SK-N-SH treated with all-trans-retinoic acid at 6 μM for 48 hours (cell line): ENCODE results near the gene TMEM244.

ENCODE experiments used
- ARNTL ChIP-seq: fragments of 450-650 bp; formaldehyde crosslinking; IDR thresholded peaks from 2 replicates; pipeline ENCODE4 v1.5.0; 2020; ENCODE audit warnings: low read depth, mild to moderate bottlenecking, moderate library complexity, borderline replicate concordance
- BACH2 ChIP-seq: fragments of 250-450 bp; sonication (Bioruptor Pico); IDR thresholded peaks from 2 replicates; pipeline ENCODE4 v1.9.0; 2021; ENCODE audit warnings: mild to moderate bottlenecking, borderline replicate concordance
- CSDC2 ChIP-seq: fragments of 250-450 bp; sonication (Bioruptor Pico); IDR thresholded peaks from 2 replicates; pipeline ENCODE4 v1.5.0; 2020; ENCODE audit warnings: mild to moderate bottlenecking, moderate library complexity
- CSRNP3 ChIP-seq: fragments of 250-450 bp; sonication (Bioruptor Pico); IDR thresholded peaks from 2 replicates; pipeline ENCODE4 v1.5.1; 2021; ENCODE audit warnings: mild to moderate bottlenecking, moderate library complexity
- GLIS3 ChIP-seq: fragments of 250-450 bp; sonication (Bioruptor Pico); IDR thresholded peaks from 2 replicates; pipeline ENCODE4 v1.5.0; 2020; ENCODE audit warnings: mild to moderate bottlenecking, moderate library complexity
- ISL1 ChIP-seq: fragments of 250-450 bp; sonication (Bioruptor Pico); IDR thresholded peaks from 2 replicates; pipeline ENCODE4 v2.1.2; 2022; ENCODE audit warnings: mild to moderate bottlenecking, moderate library complexity
- OSR1 ChIP-seq: fragments of 250-450 bp; sonication (Bioruptor Pico); IDR thresholded peaks from 2 replicates; pipeline ENCODE4 v1.8.0; 2022; ENCODE audit warnings: moderate library complexity, mild to moderate bottlenecking, inconsistent platforms
- PATZ1 ChIP-seq: fragments of 250-450 bp; sonication (Bioruptor Pico); IDR thresholded peaks from 2 replicates; pipeline ENCODE4 v1.8.0; 2020; ENCODE audit warnings: mild to moderate bottlenecking, moderate library complexity, borderline replicate concordance
- RARB ChIP-seq: fragments of 250-450 bp; sonication (Bioruptor Pico); IDR thresholded peaks from 2 replicates; pipeline ENCODE4 v1.8.0; 2021; ENCODE audit warnings: mild to moderate bottlenecking, moderate library complexity
- ZNF70 ChIP-seq: fragments of 450-650 bp; formaldehyde crosslinking; IDR thresholded peaks from 2 replicates; pipeline ENCODE4 v1.5.0; 2020; ENCODE audit warnings: mild to moderate bottlenecking, moderate library complexity
- ZNF8 ChIP-seq: fragments of 450-650 bp; formaldehyde crosslinking; IDR thresholded peaks from 2 replicates; pipeline ENCODE4 v1.5.0; 2020; ENCODE audit warnings: mild to moderate bottlenecking, moderate library complexity

- TF ChIP-seq ZNF70 (CRISPR knock-in tag) (no peak), ISL1 (CRISPR knock-in tag) (no peak), RARB (no peak), PATZ1 (CRISPR knock-in tag) (no peak), CSDC2 (CRISPR knock-in tag) (no peak), CSRNP3 (CRISPR knock-in tag) (no peak), OSR1 (CRISPR knock-in tag) (no peak), ARNTL (CRISPR knock-in tag) (no peak), BACH2 (no peak), ZNF8 (CRISPR knock-in tag) (no peak), GLIS3 (CRISPR knock-in tag) (no peak)
Observed at GRCh38 chr6:129852257-129852858, 8.8 kb downstream of the TMEM244 start.
